Ovary (tissue), 9 donors: Measurements from ENCODE around the gene NKX1-2. TPM values are rescaled to one million over a fixed set of nuclear protein-coding genes. Genes with fewer than 3 reads are reported as not detected.

ENCODE experiments used
- DNase-seq, 5 donors: peaks; one replicate each; pipeline ENCODE4 v3.0.0-alpha.2; 2019 to 2020
- H3K27ac ChIP-seq, 2 donors: fragments of 200-600 bp; one replicate each; pipeline versions ENCODE4 v1.5.1 to v1.8.0; 2019 to 2022
- H3K27me3 ChIP-seq: fragments of 200-600 bp; one replicate; pipeline ENCODE4 v1.8.0; 2022
- H3K36me3 ChIP-seq: fragments of 200-600 bp; sonication (generic); one replicate; pipeline ENCODE4 v1.5.1; 2019
- H3K4me1 ChIP-seq: one replicate; pipeline ENCODE4 v1.8.1; 2013; ENCODE audit warnings: mild to moderate bottlenecking, moderate library complexity; ENCODE audit not compliant: insufficient read depth
- H3K4me3 ChIP-seq: fragments of 200-600 bp; sonication (generic); one replicate; pipeline ENCODE4 v1.5.1; 2017
- H3K9me3 ChIP-seq, 2 donors: fragments of 200-600 bp in 1 of 2; sonication (generic) in 1 of 2; one replicate each; pipeline versions ENCODE4 v1.5.1 to v1.8.1; 2013 to 2019; ENCODE audit warnings: mild to moderate bottlenecking in 1 of 2, moderate library complexity in 1 of 2
- CTCF ChIP-seq, 3 donors: fragments of 450-650 bp in 2 of 3; fragments of 200-600 bp in 1 of 3; IDR thresholded peaks; one replicate each; pipeline versions ENCODE4 v1.5.1 to v1.8.0; 2016 to 2022; ENCODE audit warnings: antibody characterized with exemption in 3 of 3, mild to moderate bottlenecking in 1 of 3
- EP300 ChIP-seq: sonication (generic); formaldehyde crosslinking; IDR thresholded peaks from one replicate; pipeline ENCODE4 v1.6.1; 2017; ENCODE audit warnings: antibody characterized with exemption
- POLR2A ChIP-seq: fragments of 450-650 bp; IDR thresholded peaks from one replicate; pipeline ENCODE4 v1.6.1; 2017; ENCODE audit warnings: antibody characterized with exemption, mild to moderate bottlenecking, moderate library complexity
- WGBS, 3 donors: extraction: QIAGEN DNeasy Blood & Tissue Kit in 1 of 3; methylation state at CpG; one replicate each; pipeline versions ENCODE4 v1.1.5 to v1.1.7; 2013 to 2017; 5-methylcytosine and 5-hydroxymethylcytosine counted together
- intact Hi-C, 4 donors: fragments of 100-400 bp; cut with DNase I; formaldehyde crosslinking; loops; one replicate each; pipeline versions ENCODE4 v1.11.0 to v1.15.1; 2022 to 2023
- polyA plus RNA-seq, 2 donors: library from polyadenylated mRNA; stranded (reverse); fragments of 200-250 nt in 1 of 2; fragments of 350-450 nt in 1 of 2; fragmentation: Illumina TruSeq in 1 of 2; extraction: RNeasy Lipid Tissue Mini Kit (QIAGEN cat#74804) in 1 of 2; gene quantifications; one replicate each; pipeline ENCODE4 v1.2.3, GENCODE V29; 2013 to 2014
- total RNA-seq, 7 donors: library from RNA; depleted of rRNA in 2 of 7; stranded (reverse); fragments of >200 nt in 2 of 7; fragmentation: NEBNext Ultra II Directional in 3 of 7; extraction: Animal tissue kit (Norgen Biotek cat#: 25700) in 3 of 7; gene quantifications; one replicate each; pipeline versions ENCODE4 v1.1.0 to v1.2.4, GENCODE V29; 2016 to 2023
- donor health status: DM: no; HTN: no; CAD: no; lungs with moderate emphysema.
- donor health status: DM: no; HTN: no; CAD: no.
- donor health status: Bipolar disorder and iron deficiency.
- donor health status: DM: yes; HTN: yes; CAD: no.
- donor health status: DM: no; HTN: no; CAD: no.
- donor health status: DM: yes; HTN: yes; CAD: no.

Gene NKX1-2
- total and polyA plus RNA-seq, 9 donors = 0.05 TPM; not detected in 8

- 81 to 86% (median 86%) methylated on average over 6 of the region's 6 CpGs for WGBS, 3 donors
- no peak for DNase-seq
- no peaks in the 10 kb centered on the region for H3K9me3 ChIP-seq
- H3K36me3 ChIP-seq = no peaks in the 10 kb centered on the region
- no peaks in the 10 kb centered on the region for H3K4me1 ChIP-seq
- no peak overlapping the region for H3K27ac ChIP-seq
- intact Hi-C loops = no loop called here
- no peak for TF ChIP-seq POLR2A
- no peak for TF ChIP-seq EP300
- TF ChIP-seq CTCF (IDR thresholded peaks at IDR 0.05) = no peak
- H3K27me3 ChIP-seq = no peaks in the 10 kb centered on the region
- H3K4me3 ChIP-seq = no peak overlapping the region
These were observed 31.9 kb upstream of the NKX1-2 start for GRCh38 chr10:124481717-124482116.

GRCh38 chr10:124480860-124481259 lies 31.0 kb upstream of the NKX1-2 start:
- intact Hi-C loops = no loop called here
- no peak for DNase-seq
- no peaks in the 10 kb centered on the region for H3K27me3 ChIP-seq
- H3K9me3 ChIP-seq = no peaks in the 10 kb centered on the region
- no peak overlapping the region for H3K27ac ChIP-seq
- H3K4me3 ChIP-seq = no peak overlapping the region
- WGBS, 3 donors = 78 to 89% (median 83%) methylated on average over 5 of the region's 5 CpGs
- TF ChIP-seq POLR2A (no peak), CTCF (IDR thresholded peaks at IDR 0.05) (no peak), EP300 (no peak)
- H3K4me1 ChIP-seq = no peaks in the 10 kb centered on the region
- H3K36me3 ChIP-seq = no peaks in the 10 kb centered on the region

GRCh38 chr10:124478515-124478914 lies 28.7 kb upstream of the NKX1-2 start:
- TF ChIP-seq EP300 = no peak
- no peaks in the 10 kb centered on the region for H3K9me3 ChIP-seq
- no peak overlapping the region for H3K27ac ChIP-seq
- no peak for DNase-seq
- 83 to 93% (median 89%) methylated on average over 14 of the region's 14 CpGs for WGBS, 3 donors
- no peaks in the 10 kb centered on the region for H3K36me3 ChIP-seq
- no peaks in the 10 kb centered on the region for H3K4me1 ChIP-seq
- no peaks in the 10 kb centered on the region for H3K27me3 ChIP-seq
- intact Hi-C loops = no loop called here
- no peak overlapping the region for H3K4me3 ChIP-seq

- Histone ChIP-seq H3K9me3 (no peaks in the 10 kb centered on the region), H3K27ac (no peak overlapping the region), H3K4me3 (no peak overlapping the region), H3K27me3 (no peaks in the 10 kb centered on the region), H3K36me3 (no peaks in the 10 kb centered on the region), H3K4me1 (no peaks in the 10 kb centered on the region)
- 69 to 75% (median 73%) methylated on average over 10 to 11 of the region's 11 CpGs for WGBS, 3 donors
- TF ChIP-seq CTCF (IDR thresholded peaks at IDR 0.05) (no peak), EP300 (no peak), POLR2A (no peak)
- intact Hi-C loops = no loop called here
- DNase-seq = no peak
These were observed 28.0 kb upstream of the NKX1-2 start for GRCh38 chr10:124477614-124478363.

- H3K9me3 ChIP-seq = no peaks in the 10 kb centered on the region
- H3K4me1 ChIP-seq = no peaks in the 10 kb centered on the region
- H3K27ac ChIP-seq = no peak overlapping the region
- no peak for DNase-seq
- TF ChIP-seq CTCF (IDR thresholded peaks at IDR 0.05) = no peak
- no peak for TF ChIP-seq EP300
- TF ChIP-seq POLR2A = no peak
- H3K4me3 ChIP-seq = no peak overlapping the region
- 94 to 96% (median 96%) methylated on average over 23 of the region's 23 CpGs for WGBS, 3 donors
- no peaks in the 10 kb centered on the region for H3K36me3 ChIP-seq
- intact Hi-C loops = no loop called here
- no peaks in the 10 kb centered on the region for H3K27me3 ChIP-seq
These were observed 26.3 kb upstream of the NKX1-2 start for GRCh38 chr10:124476043-124476725.
